Activated T-cell treated with anti-CD3 and anti-CD28 coated beads, Interleukin-2, amount 50 U/mL, for 1 hour (primary cell): ENCODE results near the gene DAB2IP.

Experiments used
- DNase-seq: peaks from one replicate; pipeline ENCODE4 v3.0.0-alpha.2; 2020

The DAB2IP gene

GRCh38 chr9:121686930-121687541 is 35.6 kb downstream of the DAB2IP start:
- peak; percentile 46 for DNase-seq

GRCh38 chr9:121688146-121688680 is 36.8 kb downstream of the DAB2IP start:
- DNase-seq = no peak

GRCh38 chr9:121688681-121689080 is 37.2 kb downstream of the DAB2IP start:
- no peak for DNase-seq

GRCh38 chr9:121689461-121690157 is 38.2 kb downstream of the DAB2IP start:
- DNase-seq = no peak

GRCh38 chr9:121690316-121690715 is 38.9 kb downstream of the DAB2IP start:
- DNase-seq = no peak

GRCh38 chr9:121690766-121691165 is 39.3 kb downstream of the DAB2IP start:
- no peak for DNase-seq

GRCh38 chr9:121691890-121692289 is 40.5 kb downstream of the DAB2IP start:
- DNase-seq = no peak

GRCh38 chr9:121692606-121693387 is 41.4 kb downstream of the DAB2IP start:
- no peak for DNase-seq

- DNase-seq = no peak
These were observed 41.9 kb downstream of the DAB2IP start for GRCh38 chr9:121693388-121693670.

- no peak for DNase-seq
These were observed 42.6 kb downstream of the DAB2IP start for GRCh38 chr9:121694001-121694400.

GRCh38 chr9:121694600-121694999 is 43.2 kb downstream of the DAB2IP start:
- DNase-seq = no peak

- DNase-seq = no peak
These were observed 45.5 kb downstream of the DAB2IP start for GRCh38 chr9:121696930-121697329.

GRCh38 chr9:121698627-121699570 is 47.5 kb downstream of the DAB2IP start:
- peak; percentile 36 for DNase-seq

- no peak for DNase-seq
These were observed 48.2 kb downstream of the DAB2IP start for GRCh38 chr9:121699571-121700164.

GRCh38 chr9:121700165-121700831 is 48.9 kb downstream of the DAB2IP start:
- peak; percentile 33 for DNase-seq

GRCh38 chr9:121700832-121701419 is 49.5 kb downstream of the DAB2IP start:
- DNase-seq = no peak

GRCh38 chr9:121701736-121702261 is 50.4 kb downstream of the DAB2IP start:
- DNase-seq = no peak

GRCh38 chr9:121703014-121703734 is 51.7 kb downstream of the DAB2IP start:
- DNase-seq = no peak

GRCh38 chr9:121704281-121704680 is 52.8 kb downstream of the DAB2IP start:
- no peak for DNase-seq

GRCh38 chr9:121706149-121706750 is 54.8 kb downstream of the DAB2IP start:
- no peak for DNase-seq
